Brain microvascular endothelial cell (primary cell): ENCODE data around the gene HEXD.
"Not testable (repeated sequence)": the region's sequence is repeated elsewhere in the genome, so short reads cannot be mapped to it uniquely, and the experiment has no call there.

Experiments used
- DNase-seq: peaks from one replicate; pipeline ENCODE4 v3.0.0-alpha.2; 2020
- H3K27ac ChIP-seq: fragments of 250-450 bp; sonication (Bioruptor Pico); 2 replicates; pipeline ENCODE4 v1.5.1; 2020; ENCODE audit warnings: mild to moderate bottlenecking, moderate library complexity
- H3K27me3 ChIP-seq: fragments of 250-450 bp; sonication (Bioruptor Pico); replicated peaks from 2 replicates; pipeline ENCODE4 v1.5.1; 2020; ENCODE audit warnings: mild to moderate bottlenecking
- H3K36me3 ChIP-seq: fragments of 250-450 bp; sonication (Bioruptor Pico); replicated peaks from 2 replicates; pipeline ENCODE4 v1.5.1; 2020; ENCODE audit warnings: mild to moderate bottlenecking
- H3K4me3 ChIP-seq: 2 replicates; pipeline ENCODE4 v1.5.1; 2011; ENCODE audit warnings: low read depth, mild to moderate bottlenecking, control low read depth, low read length, moderate library complexity
- in situ Hi-C: cut with HindIII; loops from 2 replicates; pipeline ENCODE4 v1.10.0; 2017; ENCODE audit warnings: low sequenced_read_pairs, low pct_ligation_motif_present
- TF ChIP-seq, protein P1 (sequence below): IDR thresholded peaks from 2 replicates; pipeline ENCODE4 v1.5.1; 2011; ENCODE audit warnings: low read depth, mild to moderate bottlenecking, moderate library complexity, low read length, control low read depth, inconsistent platforms; ENCODE audit errors: missing control alignments

HEXD gene

DNA sequence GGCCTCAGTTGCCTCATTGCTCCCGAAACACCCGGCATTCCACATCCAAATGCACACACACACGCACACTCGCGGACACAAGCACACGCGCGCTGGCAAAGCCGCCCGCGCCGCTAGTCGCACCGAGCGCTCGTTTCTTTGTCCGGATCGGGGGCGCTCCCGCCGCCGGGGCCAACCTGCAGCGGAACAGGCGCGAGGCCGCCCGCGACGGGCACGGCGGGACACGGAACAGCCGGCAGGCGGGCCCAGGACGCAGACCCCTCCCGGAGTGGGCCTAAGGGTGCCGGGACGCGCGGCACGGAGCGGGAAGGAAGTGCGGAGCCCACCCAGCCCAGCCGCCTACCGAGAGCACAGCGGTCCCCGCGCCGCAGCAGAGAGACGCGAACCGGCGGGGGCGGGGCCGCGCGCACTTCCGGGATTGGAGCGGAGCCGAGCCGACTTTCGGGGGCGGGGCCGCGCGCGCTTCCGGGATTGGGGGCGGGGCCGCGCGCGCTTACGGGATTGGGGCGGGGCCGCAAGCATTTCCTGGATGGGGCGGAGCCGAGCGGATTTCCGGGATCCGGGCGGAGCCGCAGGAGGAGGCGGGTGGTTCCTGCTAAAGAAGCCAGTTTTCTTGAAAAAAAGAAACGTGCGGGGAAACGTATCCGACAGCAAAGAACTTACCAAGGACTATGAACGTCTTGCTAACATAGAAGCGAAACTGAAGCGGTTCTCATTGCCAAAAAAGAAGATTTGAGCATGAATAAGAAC is 32.4 kb downstream of the HEXD start, which contains the start of gene CYBC1:
CYBC1 (minus strand) TSS at position 396 of the 750 bp plus-strand sequence. CDS start 1,498 bp downstream, outside the sequence.
- peak; percentile 82 for DNase-seq
- in situ Hi-C loops: no loop called here

DNA sequence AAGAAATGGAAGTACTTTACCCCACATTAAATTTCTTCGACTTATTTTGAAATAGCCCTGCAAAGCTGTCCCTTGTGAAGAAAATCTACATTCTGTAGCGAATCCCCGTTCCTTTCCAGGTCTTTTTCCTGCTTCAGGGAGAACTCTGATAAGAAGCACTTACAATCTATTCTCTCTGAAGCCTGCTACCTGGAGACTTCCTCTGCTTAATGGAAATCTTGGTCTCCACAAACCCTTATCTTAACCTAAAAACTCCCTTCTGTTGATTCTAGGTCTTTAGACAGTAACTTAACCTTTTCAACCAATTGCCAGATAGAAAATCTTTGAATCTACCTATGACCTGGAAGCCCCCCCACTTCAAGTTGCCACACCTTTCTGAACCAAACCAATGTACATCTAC is 34.0 kb downstream of the HEXD start:
- Histone ChIP-seq H3K4me3 (no peak overlapping the region), H3K27me3 (no peaks in the 10 kb centered on the region), H3K27ac (no peak overlapping the region), H3K36me3 (no peaks in the 10 kb centered on the region)
- TF ChIP-seq, protein P1, sequence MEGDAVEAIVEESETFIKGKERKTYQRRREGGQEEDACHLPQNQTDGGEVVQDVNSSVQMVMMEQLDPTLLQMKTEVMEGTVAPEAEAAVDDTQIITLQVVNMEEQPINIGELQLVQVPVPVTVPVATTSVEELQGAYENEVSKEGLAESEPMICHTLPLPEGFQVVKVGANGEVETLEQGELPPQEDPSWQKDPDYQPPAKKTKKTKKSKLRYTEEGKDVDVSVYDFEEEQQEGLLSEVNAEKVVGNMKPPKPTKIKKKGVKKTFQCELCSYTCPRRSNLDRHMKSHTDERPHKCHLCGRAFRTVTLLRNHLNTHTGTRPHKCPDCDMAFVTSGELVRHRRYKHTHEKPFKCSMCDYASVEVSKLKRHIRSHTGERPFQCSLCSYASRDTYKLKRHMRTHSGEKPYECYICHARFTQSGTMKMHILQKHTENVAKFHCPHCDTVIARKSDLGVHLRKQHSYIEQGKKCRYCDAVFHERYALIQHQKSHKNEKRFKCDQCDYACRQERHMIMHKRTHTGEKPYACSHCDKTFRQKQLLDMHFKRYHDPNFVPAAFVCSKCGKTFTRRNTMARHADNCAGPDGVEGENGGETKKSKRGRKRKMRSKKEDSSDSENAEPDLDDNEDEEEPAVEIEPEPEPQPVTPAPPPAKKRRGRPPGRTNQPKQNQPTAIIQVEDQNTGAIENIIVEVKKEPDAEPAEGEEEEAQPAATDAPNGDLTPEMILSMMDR: no peak
- in situ Hi-C loops: no loop called here
- DNase-seq: no peak

More for the DNA sequence above, 32.4 kb downstream of the HEXD start, which contains the start of gene CYBC1:
- Histone ChIP-seq H3K27me3 (no peaks in the 10 kb centered on the region), H3K4me3 (peak within 1 kb of the TSS; percentile 78), H3K36me3 (no peaks in the 10 kb centered on the region), H3K27ac (peak within 1 kb of the TSS; percentile 63)
- TF ChIP-seq, protein P1: no peak

DNA sequence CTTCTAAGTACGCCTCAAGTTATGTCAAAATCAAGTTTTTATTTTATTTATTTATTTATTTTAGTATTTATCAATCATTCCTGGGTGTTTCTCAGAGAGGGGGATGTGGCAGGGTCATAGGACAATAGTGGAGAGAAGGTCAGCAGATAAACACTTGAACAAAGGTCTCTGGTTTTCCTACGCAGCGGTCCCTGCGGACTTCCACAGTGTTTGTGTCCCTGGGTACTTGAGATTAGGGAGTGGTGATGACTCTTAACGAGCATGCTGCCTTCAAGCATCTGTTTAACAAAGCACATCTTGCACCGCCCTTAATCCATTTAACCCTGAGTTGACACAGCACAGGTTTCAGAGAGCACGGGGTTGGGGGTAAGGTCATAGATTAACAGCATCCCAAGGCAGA is 35.0 kb downstream of the HEXD start:
- H3K27me3 ChIP-seq, DNase-seq, H3K4me3 ChIP-seq, in situ Hi-C loops, H3K36me3 ChIP-seq, H3K27ac ChIP-seq: not testable (repeated sequence)

DNA sequence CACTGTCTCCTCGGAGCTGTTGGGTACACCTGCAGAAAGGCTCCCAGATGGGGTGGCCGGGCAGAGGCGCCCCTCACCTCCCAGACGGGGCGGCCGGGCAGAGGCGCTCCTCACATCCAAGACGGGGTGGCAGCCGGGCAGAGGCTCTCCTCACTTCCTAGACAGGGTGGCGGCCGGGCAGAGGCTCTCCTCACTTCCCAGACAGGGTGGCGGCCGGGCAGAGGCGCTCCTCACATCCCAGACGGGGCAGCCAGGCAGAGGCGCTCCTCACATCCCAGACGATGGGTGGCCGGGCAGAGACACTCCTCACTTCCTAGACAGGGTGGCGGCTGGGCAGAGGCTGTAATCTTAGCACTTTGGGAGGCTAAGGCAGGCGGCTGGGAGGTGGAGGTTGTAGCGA is 35.6 kb downstream of the HEXD start:
- H3K27ac ChIP-seq, H3K4me3 ChIP-seq, in situ Hi-C loops, H3K27me3 ChIP-seq, H3K36me3 ChIP-seq, DNase-seq: not testable (repeated sequence)

DNA sequence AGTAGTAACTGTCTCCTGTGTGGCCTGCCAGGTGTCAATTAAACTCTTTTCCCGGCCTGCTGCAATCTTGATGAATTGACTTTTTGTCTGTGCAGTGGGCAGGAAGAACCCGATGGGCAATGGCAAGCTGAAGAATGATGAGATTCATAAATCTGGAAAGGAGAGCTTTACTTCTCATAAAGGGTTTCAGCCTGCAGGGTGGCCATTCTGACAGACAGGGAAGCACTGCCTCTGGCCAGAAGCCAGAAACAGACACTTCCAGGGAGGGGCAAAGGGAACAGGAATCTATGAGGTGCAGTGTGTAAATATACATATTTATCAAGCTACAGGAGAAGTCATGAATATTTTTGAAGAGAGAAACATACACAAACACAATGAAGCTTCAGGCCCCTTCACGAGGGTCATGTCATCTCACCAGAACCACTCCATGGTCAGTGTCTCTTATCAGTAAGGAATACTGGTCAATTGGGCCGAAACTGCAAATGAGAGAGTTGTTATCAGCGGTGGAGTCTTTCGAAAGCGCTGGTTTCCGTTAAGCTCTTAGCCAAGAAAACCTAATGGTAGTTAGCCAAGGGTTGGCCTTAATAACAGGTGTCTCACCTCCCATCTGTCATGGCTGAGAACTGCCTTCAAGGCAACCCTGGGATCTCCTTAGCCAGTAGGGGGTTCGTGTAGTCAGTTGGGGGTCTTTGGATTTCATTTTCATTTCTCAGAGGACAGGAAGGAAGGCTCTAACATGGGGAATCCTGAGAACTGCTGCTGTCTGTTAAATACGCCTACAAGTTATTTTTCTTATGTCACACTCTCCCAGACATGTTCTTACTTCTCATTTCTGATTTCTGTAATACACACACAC is 39.2 kb downstream of the HEXD start:
- TF ChIP-seq, protein P1: no peak
- Histone ChIP-seq H3K27me3 (no peaks in the 10 kb centered on the region), H3K4me3 (peak overlapping the region; percentile 78), H3K36me3 (peaks cover 9% of the 10 kb centered on the region), H3K27ac (peak overlapping the region; percentile 98)
- no peak for DNase-seq
- in situ Hi-C loops: no loop called here

DNA sequence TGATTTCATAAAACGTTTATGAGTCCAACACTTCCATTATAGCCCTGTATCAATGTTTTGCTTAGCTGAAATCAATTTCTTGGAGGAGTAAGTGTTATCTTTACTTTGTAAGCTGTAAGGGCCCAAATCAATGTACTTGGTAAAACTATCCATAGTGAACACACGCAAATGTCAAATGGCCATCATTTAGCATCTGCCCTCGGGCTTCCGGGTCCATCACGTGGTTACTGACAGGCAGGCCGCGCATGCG is 39.7 kb downstream of the HEXD start:
- in situ Hi-C loops: no loop called here
- no peak for DNase-seq
- Histone ChIP-seq H3K27me3 (no peaks in the 10 kb centered on the region), H3K4me3 (peak overlapping the region; percentile 78), H3K27ac (peak overlapping the region; percentile 98), H3K36me3 (peaks cover 11% of the 10 kb centered on the region)
- TF ChIP-seq, protein P1: no peak
